Measurements from ENCODE around the gene ARRB1.
"Not testable (repeated sequence)": the region's sequence is repeated elsewhere in the genome, so short reads cannot be mapped to it uniquely, and the experiment has no call there.

The ARRB1 gene

GRCh38 chr11:75330886-75331285 is 20.6 kb downstream of the ARRB1 start:
- not testable (repeated sequence) for H3K4me3 ChIP-seq

GRCh38 chr11:75330291-75330690 is 21.2 kb downstream of the ARRB1 start:
- DNase-seq (ENCODE audit: low spot score in 2 of 2) = peak; percentile 13 to 44
- H3K4me1 ChIP-seq = no peaks in the 10 kb centered on the region; the same call in 1 of the 2 replicates
- no peaks in the 10 kb centered on the region for H3K36me3 ChIP-seq (replicated peaks)
- no peaks in the 10 kb centered on the region for H3K9me3 ChIP-seq
- no peak overlapping the region for H3K4me3 ChIP-seq
- H3K27me3 ChIP-seq (ENCODE audit: low read depth) = no peaks in the 10 kb centered on the region
- in situ Hi-C loops (cut with MboI; ENCODE audit: low sequenced_read_pairs) = no loop called here

More at GRCh38 chr11:75330886-75331285, 20.6 kb downstream of the ARRB1 start:
- DNase-seq (ENCODE audit: low spot score in 2 of 2); H3K4me1 ChIP-seq; H3K9me3 ChIP-seq; H3K27me3 ChIP-seq (ENCODE audit: low read depth); in situ Hi-C loops (cut with MboI; ENCODE audit: low sequenced_read_pairs); H3K36me3 ChIP-seq (replicated peaks): not testable (repeated sequence)

DNA sequence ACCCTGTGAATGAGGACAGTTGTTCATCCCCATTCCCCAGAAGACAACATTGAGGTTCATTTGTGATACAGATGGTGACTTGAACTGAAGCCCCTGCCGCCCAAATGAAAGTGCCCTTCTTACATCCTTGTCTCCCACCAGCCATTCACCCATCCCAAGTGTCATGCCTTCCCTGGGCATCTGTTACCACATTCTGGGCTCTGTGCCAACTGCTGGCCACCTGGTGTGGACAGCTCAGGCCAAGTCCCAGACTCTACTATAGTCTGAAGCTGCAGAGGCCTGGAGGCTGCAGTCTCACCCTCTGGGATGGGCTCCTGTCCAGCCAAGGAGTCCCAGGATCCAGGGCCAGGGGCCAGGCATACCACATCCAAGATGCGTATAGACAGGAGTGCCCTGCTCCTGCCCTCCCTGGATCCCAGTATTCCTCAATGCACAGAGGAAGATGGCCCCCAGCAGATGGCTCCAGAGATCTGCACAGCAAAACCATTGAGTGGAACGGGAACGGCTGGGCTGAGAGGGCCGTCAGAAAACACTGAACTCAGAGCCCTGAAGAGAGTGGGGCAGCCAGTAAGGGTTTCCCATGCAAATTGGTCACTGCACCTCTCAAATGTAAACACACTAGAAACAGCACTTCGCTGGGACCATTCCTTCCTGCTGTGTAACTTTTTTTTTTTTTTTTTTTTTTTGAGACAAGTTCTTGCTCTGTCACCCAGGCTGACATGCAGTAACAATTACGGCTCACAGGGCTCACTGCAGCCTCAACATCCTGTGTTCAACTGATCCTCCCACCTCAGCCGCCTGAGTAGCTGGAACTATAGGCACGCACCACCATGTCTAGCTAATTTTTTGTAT is 22.8 kb downstream of the ARRB1 start:
- in situ Hi-C loops (cut with MboI; ENCODE audit: low sequenced_read_pairs) = no loop called here
- H3K4me1 ChIP-seq = no peaks in the 10 kb centered on the region; the same call in 1 of the 2 replicates
- peak in 1 of 2 experiments; percentile 55 for DNase-seq (ENCODE audit: low spot score in 2 of 2)
- H3K9me3 ChIP-seq = no peaks in the 10 kb centered on the region
- no peak overlapping the region for H3K4me3 ChIP-seq
- no peaks in the 10 kb centered on the region for H3K27me3 ChIP-seq (ENCODE audit: low read depth)
- H3K36me3 ChIP-seq (replicated peaks) = no peaks in the 10 kb centered on the region

- Histone ChIP-seq H3K4me1 (no peaks in the 10 kb centered on the region; the same call in 1 of the 2 replicates), H3K9me3 (no peaks in the 10 kb centered on the region), H3K27me3 (ENCODE audit: low read depth) (no peaks in the 10 kb centered on the region), H3K4me3 (no peak overlapping the region), H3K36me3 (replicated peaks) (no peaks in the 10 kb centered on the region)
- DNase-seq (ENCODE audit: low spot score in 2 of 2) = no peak
- in situ Hi-C loops (cut with MboI; ENCODE audit: low sequenced_read_pairs) = no loop called here
These were observed 25.0 kb downstream of the ARRB1 start for GRCh38 chr11:75326439-75326810.

DNA sequence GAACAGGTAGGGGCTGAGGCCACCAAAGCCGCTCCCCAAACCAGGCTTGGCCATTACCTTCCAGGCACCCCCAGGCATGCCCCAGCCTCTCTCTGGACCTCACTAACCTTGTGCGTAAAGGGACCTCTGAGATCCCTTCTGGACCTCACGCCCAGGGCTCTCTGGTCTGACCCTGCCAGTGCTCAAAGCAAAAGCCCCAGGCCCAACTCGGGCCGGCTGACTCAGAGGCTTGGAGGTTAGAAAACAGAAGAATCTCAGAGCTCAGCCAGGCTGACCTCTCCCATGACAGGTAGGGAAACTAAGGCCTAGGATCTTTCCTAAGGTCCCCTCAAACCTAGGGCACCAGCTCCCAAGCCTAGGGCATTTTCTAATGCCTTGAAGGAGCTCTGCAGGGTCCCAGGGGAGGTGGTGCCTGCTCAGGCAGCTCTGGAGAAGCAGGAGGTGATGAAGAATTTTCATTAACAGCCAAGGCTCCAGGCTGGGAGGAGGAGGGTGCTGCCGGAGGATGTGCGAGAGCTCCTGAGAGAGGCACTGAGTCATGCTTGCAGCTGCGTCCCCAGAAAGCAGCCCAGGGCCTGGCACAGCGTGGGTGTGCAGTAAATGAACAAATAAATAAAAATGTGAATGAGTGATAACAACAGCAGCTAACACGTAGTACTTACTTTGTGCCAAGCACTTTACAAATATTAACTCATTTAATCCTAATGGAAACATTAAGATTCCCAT is 25.6 kb downstream of the ARRB1 start:
- Histone ChIP-seq H3K9me3 (no peaks in the 10 kb centered on the region), H3K27me3 (ENCODE audit: low read depth) (no peaks in the 10 kb centered on the region), H3K4me1 (no peaks in the 10 kb centered on the region; the same call in 1 of the 2 replicates), H3K4me3 (no peak overlapping the region), H3K36me3 (replicated peaks) (no peaks in the 10 kb centered on the region)
- DNase-seq (ENCODE audit: low spot score in 2 of 2) = no peak
- in situ Hi-C loops (cut with MboI; ENCODE audit: low sequenced_read_pairs) = no loop called here

DNA sequence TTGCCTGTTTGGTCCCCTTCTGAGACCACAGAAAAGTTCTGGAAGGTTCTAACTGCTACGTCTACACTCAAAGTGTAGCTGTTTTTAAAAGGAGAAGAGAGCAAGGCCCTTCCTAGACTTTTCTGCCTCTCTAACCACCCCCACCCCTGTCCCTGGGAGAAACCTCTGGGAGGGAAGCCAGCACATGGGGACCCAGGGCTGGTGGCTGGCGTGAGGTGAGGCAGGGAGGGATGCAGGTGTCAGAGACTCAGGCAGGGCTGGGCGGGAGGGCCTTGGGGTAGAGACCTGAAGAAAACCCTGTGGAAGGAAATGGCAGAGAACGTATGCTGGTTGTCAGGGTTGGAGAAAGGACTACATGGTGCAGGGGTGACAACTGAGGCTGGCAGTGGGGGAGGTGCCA is 26.7 kb downstream of the ARRB1 start:
- Histone ChIP-seq H3K9me3 (no peaks in the 10 kb centered on the region), H3K27me3 (ENCODE audit: low read depth) (no peaks in the 10 kb centered on the region), H3K4me3 (no peak overlapping the region), H3K36me3 (replicated peaks) (no peaks in the 10 kb centered on the region), H3K4me1 (no peaks in the 10 kb centered on the region)
- DNase-seq (ENCODE audit: low spot score in 2 of 2) = no peak
- in situ Hi-C loops (cut with MboI; ENCODE audit: low sequenced_read_pairs) = no loop called here

DNA sequence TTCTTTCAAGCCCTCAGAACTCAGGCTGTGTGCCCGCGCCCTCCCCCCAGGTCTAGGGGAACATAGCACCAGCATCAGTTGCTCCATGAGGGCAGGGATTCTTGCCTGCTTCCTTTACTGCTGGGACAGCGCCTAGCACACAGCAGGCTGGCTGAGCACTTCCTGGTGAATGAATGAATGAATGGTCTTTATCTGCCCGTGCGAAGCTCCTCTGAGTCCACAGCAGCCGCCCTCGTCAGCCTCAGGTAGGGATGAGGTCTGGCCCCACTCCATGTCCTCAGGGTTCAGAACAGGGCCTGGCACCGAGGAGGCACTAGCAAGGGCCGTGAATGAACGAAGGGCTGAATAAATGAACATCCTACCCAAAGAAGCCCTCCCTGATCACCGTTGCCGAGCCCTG is 27.3 kb downstream of the ARRB1 start:
- H3K4me1 ChIP-seq = no peaks in the 10 kb centered on the region
- no peak for DNase-seq (ENCODE audit: low spot score in 2 of 2)
- no peaks in the 10 kb centered on the region for H3K27me3 ChIP-seq (ENCODE audit: low read depth)
- H3K4me3 ChIP-seq = no peak overlapping the region
- H3K36me3 ChIP-seq (replicated peaks) = no peaks in the 10 kb centered on the region
- no peaks in the 10 kb centered on the region for H3K9me3 ChIP-seq
- in situ Hi-C loops (cut with MboI; ENCODE audit: low sequenced_read_pairs) = no loop called here

GRCh38 chr11:75323609-75324008 is 27.9 kb downstream of the ARRB1 start:
- H3K9me3 ChIP-seq = no peaks in the 10 kb centered on the region
- no peaks in the 10 kb centered on the region for H3K36me3 ChIP-seq (replicated peaks)
- DNase-seq (ENCODE audit: low spot score in 2 of 2) = no peak
- H3K27me3 ChIP-seq (ENCODE audit: low read depth) = no peaks in the 10 kb centered on the region
- H3K4me1 ChIP-seq = no peaks in the 10 kb centered on the region
- no peak overlapping the region for H3K4me3 ChIP-seq
- in situ Hi-C loops (cut with MboI; ENCODE audit: low sequenced_read_pairs) = no loop called here

DNA sequence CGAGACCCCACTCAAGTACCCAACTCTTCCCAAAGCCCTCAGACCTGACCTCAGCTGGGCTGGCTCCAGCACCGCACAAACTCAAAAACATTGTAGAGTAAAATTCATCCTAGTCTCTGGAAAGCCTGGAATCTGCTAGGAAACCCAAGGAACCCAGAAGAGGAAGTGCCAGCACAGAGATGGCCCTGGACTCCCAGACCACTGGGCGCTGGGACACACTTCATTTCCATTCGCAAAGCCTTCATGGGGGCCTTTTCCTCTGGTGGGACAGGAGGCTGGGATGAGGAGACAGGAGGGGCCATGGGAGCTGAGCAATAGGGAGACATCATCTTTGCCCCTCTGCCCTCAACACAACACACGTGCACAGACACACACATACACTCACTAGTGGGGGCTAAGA is 30.8 kb downstream of the ARRB1 start:
- in situ Hi-C loops (cut with MboI; ENCODE audit: low sequenced_read_pairs) = no loop called here
- Histone ChIP-seq H3K4me3 (no peak overlapping the region), H3K4me1 (no peaks in the 10 kb centered on the region), H3K9me3 (no peaks in the 10 kb centered on the region), H3K27me3 (ENCODE audit: low read depth) (no peaks in the 10 kb centered on the region), H3K36me3 (replicated peaks) (no peaks in the 10 kb centered on the region)
- no peak for DNase-seq (ENCODE audit: low spot score in 2 of 2)

DNA sequence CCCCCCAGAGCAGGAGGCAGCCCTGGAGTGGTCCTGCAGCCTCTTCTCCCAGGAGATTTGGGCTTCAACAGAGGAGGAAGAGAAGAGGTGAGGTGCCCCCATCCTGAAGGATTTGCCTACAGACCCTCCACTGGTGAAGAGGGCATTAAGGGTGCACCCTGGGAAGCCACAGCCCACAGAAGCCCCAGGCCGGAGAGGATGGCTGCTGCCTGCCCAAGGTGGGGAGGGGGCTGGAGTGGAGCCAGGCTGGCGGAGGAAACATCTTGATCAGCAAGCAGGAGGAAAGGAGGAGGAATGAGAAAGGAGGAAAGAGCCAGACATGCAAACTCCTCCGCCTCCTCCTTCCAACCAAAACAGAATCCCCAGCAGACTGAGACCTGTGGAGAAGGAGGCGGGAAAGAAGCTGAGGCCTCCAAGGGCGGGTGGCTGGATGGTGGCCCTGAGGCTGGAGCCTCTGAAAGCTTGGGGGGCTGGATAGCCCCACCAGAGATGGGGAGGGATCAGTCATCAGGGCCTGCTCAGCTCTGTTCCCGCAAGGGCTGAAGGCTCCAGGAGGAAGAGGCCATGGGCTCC is 31.3 kb downstream of the ARRB1 start:
- H3K4me3 ChIP-seq = no peak overlapping the region
- in situ Hi-C loops (cut with MboI; ENCODE audit: low sequenced_read_pairs) = no loop called here
- no peaks in the 10 kb centered on the region for H3K9me3 ChIP-seq
- DNase-seq (ENCODE audit: low spot score in 2 of 2) = no peak
- no peaks in the 10 kb centered on the region for H3K27me3 ChIP-seq (ENCODE audit: low read depth)
- no peaks in the 10 kb centered on the region for H3K4me1 ChIP-seq
- H3K36me3 ChIP-seq (replicated peaks) = no peaks in the 10 kb centered on the region

GRCh38 chr11:75319035-75319877 is 32.2 kb downstream of the ARRB1 start:
- DNase-seq (ENCODE audit: low spot score in 2 of 2) = no peak
- in situ Hi-C loops (cut with MboI; ENCODE audit: low sequenced_read_pairs) = no loop called here
- Histone ChIP-seq H3K27me3 (ENCODE audit: low read depth) (no peaks in the 10 kb centered on the region), H3K4me1 (no peaks in the 10 kb centered on the region), H3K36me3 (replicated peaks) (no peaks in the 10 kb centered on the region), H3K9me3 (no peaks in the 10 kb centered on the region), H3K4me3 (no peak overlapping the region)

GRCh38 chr11:75317446-75318122 is 33.9 kb downstream of the ARRB1 start:
- Histone ChIP-seq H3K4me1 (no peaks in the 10 kb centered on the region), H3K27me3 (ENCODE audit: low read depth) (no peaks in the 10 kb centered on the region), H3K4me3 (no peak overlapping the region), H3K36me3 (replicated peaks) (no peaks in the 10 kb centered on the region), H3K9me3 (no peaks in the 10 kb centered on the region)
- DNase-seq (ENCODE audit: low spot score in 2 of 2) = no peak
- in situ Hi-C loops (cut with MboI; ENCODE audit: low sequenced_read_pairs) = no loop called here

DNA sequence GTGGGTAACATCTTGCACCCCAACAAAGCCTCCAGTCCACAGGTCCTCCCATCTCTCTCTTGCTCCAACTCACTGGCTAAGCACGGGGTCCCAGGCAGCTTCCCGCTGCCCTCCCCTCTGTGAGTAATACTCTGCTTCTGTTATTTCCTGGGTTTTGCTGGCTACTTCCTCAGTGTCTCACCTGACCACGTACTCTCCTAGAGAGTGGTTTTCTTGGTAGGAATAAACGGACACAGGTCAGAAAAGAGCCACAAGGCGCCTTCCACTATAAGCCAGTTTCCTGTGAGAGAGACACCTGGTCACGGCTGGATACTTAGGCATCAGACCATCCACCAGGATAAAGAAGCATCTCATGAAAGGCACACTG is 36.0 kb downstream of the ARRB1 start:
- H3K4me3 ChIP-seq = no peak overlapping the region
- no peaks in the 10 kb centered on the region for H3K27me3 ChIP-seq (ENCODE audit: low read depth)
- in situ Hi-C loops (cut with MboI; ENCODE audit: low sequenced_read_pairs) = no loop called here
- no peaks in the 10 kb centered on the region for H3K4me1 ChIP-seq
- H3K36me3 ChIP-seq (replicated peaks) = no peaks in the 10 kb centered on the region
- DNase-seq (ENCODE audit: low spot score in 2 of 2) = no peak
- no peaks in the 10 kb centered on the region for H3K9me3 ChIP-seq
